HG03039 (cell line): Measurements from ENCODE around the gene BICC1.
"Not testable (repeated sequence)": the region's sequence is repeated elsewhere in the genome, so short reads cannot be mapped to it uniquely, and the experiment has no call there.

Source experiments
- ATAC-seq: cut with Tn5 transposase; IDR thresholded peaks from one replicate; pipeline ENCODE4 v1.9.1; 2021; ENCODE audit warnings: mild to moderate bottlenecking, moderate library complexity; ENCODE audit not compliant: unreplicated experiment

BICC1 gene

DNA sequence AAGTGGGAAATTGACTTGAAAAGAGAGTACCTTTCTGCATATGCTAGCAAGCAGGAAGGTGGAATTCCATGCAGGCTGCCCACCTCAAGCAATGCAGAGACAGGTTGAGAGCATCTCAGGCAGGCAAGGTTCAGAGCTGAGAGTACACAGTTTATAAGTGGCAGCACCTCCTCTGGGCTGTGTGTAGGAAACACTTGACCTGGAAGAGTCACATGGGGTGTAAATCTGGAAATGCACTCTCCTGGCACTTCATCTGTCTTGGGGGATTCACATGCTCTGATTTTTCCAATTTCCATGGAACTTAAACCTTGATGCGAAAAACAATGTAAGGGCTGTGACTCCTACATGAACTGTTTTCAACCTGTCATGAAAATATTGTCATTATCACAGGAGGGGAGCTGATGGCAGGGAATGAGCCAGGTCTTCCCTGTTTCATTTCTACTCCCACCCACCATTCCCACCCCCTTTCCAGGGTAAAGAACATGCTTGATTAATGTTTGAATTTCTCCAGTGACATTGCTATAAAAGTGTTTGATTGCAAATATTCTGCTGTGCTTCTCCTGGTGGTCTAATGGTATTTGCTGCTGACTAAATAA lies 328.3 kb downstream of the BICC1 start:
- ATAC-seq = no peak

DNA sequence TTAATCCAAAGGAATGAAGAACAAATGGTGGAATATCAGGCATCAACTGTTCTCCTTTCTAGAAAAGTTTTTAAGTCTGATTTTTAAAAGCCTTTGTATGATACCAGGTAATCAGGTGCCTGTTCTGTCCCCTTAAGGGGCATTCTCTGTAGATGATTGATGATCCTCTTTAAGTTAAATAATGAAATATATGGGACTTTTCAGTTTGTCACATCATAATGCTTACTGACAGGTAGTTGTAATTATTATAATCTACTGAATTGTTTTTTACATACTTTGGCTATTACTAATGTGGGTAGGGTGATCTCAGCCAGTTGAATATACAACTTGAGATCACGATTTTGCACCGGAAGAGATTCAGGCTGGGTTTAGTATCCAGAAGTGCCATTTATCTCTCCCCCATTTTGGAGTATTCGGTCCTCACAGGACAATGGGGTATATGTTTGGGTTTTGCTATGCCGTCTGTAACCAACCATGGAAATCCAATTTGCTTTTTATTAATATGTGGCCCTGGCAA lies 330.2 kb downstream of the BICC1 start:
- no peak for ATAC-seq

DNA sequence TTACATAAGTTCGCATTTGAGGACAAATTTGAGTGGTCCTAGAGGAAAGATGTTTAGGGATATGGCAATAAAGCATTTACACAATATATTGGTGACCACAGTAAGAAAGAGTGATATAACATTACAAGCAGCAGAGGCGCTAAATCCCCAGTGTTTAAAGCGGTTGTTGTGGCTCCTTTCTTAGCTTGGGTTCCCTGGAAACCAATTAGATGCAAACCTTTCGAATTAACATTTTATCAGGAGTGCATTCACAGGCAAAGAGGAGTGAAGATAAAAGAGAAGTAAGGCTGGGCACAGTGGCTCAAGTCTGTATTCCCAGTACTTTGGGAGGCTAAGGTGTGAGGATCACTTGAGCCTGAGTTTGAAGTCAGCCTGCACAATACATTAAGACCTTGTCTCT lies 331.1 kb downstream of the BICC1 start:
- no peak for ATAC-seq

DNA sequence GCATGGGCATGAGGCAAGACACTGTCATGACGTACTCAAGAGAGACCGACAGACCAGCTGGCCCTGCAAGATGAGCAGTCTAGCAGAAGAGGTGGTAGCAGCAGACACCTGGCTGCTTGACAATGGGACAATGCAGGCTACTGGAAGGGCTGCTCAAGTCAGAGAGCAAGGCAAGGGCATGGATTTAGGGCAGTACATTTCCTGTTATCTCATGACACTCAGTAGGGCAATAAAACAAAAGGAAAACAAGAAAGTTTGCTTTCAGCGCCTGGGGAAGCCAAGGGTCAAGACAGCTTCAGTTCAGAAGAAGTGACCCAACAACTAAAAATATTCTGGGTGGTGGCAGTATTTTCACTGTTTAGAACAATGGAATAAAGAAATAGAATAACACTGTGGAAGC lies 332.0 kb downstream of the BICC1 start:
- no peak for ATAC-seq

DNA sequence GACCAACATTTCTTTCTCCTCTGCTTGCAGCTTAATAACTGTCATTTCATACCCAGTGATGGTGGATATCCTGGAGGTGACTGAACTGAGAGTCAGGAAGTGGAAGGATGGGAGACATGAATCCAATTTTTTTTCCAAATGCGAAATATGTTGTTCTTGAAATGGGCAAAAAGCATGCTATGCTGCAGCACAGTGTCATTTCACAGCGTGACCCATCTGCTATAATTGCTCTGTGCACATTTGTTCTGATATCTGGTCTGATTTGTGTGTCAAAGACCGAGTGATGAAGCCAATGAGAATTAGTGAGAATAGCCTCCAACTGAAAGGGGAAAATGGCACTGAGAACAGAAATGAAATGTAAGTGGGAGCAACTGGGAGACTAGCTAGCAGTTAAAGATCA lies 334.2 kb downstream of the BICC1 start:
- ATAC-seq = no peak

DNA sequence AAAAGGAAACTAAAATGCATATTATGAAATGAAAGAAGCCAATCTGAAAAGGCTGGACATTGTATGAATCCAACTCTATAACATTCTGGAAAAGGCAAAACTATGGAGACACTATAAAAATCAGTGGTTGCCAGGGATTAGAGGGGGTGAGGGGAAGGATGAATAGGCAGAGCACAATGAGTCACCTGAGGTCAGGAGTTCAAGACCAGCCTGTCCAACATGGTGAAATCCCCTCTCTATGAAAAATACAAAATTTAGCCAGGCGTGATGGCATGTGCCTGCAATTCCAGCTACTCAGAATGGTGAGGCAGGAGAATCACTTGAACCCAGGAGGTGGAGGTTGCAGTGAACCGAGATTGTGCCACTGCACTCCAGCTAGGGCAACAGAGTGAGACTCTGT lies 338.9 kb downstream of the BICC1 start:
- no peak for ATAC-seq

DNA sequence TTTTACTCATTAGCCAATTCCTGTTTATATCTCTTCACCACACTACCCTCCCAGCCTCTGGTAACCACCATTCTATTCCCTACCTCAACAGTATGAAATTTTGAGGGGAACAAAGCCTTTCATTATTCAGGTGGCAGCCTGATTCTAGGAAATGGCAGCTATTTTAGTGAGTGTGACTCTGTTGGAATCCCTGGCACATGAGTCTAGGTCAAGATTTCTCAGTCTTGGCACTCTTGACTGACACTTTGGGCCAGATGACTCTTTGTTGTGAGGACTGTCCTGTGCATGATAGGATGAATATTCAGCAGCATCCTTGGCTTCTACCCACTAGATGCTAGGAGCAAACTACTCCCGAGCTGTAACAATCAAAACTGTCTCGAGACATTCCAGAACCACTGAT lies 341.0 kb downstream of the BICC1 start:
- no peak for ATAC-seq

DNA sequence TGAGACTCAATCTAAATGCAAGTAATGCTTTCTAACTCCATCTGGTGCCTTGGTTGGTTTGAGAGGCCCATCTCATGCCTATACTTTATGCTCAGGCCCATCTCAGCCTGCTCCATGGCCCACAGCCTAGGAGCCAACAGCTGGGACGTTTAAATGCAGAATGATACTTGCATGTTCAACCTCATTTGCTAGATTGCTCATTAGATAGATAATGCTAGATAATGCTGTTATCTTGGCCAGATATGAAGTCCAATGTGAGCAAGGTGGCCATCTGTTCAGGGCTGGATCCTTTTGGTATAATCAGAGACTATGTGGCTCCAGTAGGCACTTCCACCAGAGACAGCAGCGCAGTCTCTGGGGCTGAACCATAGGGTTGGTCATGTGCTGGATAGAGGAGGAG lies 342.1 kb downstream of the BICC1 start:
- ATAC-seq = no peak

DNA sequence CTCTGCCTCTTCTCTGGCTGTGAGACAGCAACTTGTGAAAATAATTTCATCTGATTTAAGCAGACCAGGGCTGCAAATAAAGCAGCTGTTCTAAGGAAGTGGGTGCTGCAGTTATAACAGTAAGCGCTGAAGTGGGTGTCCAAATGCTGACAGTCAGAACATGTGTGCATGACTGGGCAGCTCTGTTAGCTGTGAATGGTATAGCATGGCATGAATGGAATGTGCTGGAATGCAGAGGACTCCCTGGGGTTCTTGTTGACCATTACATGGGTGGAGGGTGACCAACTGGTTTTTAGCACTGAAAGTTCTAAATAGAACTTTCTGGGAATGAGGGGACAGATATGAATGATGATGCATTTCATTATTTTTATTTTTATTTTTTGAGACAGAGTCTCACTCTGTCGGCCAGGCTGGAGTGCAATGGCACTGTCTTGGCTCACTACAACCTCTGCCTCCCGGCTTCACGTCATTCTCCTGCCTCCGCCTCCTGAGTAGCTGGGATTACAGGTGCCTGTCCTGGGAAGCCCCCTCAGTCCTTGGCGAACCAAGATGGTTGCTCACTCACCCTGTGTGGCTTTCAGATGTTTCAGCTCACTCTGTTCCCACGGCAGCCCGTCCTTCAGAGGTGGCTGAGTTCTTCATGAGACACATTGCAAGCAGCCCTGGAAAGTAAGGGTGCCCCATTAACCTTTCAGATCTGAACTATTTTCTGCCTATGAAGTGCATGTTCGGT lies 344.0 kb downstream of the BICC1 start:
- no peak for ATAC-seq

DNA sequence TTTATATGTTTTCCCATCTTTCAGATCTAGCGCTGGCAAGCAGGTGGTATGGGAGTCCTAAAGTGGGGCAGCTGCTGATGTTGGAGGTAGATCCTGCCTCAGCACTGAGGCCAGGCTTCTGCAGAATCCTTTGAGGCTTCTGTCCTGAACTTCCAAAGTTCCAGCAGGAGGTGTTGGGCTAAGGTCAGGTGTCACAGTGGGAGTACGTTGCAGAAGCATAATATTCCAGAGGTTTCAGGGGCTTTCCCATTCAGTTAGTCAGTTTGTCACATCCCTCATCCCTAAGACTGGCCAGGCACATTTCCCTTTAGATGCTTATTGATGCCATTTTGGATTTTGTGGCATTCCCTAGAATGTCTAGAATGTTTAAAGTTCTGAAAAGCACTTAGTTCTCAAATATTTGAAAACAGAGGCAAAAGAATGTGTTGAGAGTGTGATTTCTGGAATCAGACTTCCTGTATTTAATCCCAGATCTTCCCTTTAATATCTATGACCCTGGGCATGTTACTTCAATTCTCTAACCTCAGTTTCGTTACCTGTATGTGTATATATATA lies 344.7 kb downstream of the BICC1 start:
- ATAC-seq = no peak

DNA sequence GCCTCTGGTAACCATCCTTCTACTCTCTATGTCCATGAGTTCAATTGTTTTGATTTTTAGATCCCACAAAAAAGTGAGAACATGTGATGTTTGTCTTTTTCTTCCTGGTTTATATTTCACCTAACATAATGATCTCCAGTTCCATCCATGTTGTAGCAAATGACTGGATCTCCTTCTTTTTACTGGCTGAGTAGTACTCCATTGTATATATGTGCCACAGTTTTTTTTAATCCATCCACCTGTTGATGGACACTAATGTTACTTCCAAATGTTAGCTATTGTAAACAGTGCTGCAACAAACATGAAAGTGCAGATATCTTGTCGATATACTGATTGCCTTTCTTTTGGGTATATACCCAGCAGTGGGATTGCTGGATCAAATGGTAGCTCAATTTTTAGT lies 345.5 kb downstream of the BICC1 start:
- ATAC-seq = not testable (repeated sequence)

DNA sequence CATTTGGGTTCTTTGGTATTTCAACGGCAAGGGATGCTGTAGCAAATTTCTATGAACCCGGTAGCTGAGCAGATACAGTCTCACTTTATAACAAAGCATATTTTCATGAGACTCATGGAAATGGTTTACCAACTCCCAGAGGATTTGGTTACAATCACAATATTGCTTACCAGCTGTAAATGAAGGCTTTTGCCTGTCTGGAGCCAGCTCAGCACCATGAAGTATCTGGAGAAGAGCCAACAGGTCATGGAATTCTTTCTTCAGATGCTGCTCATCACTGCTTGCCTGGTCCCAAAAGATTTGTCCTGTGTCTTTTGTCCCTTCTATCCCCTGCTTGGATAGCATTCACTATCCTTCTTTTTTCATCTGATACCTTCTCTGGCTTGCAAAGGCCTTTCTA lies 346.9 kb downstream of the BICC1 start:
- ATAC-seq = no peak

DNA sequence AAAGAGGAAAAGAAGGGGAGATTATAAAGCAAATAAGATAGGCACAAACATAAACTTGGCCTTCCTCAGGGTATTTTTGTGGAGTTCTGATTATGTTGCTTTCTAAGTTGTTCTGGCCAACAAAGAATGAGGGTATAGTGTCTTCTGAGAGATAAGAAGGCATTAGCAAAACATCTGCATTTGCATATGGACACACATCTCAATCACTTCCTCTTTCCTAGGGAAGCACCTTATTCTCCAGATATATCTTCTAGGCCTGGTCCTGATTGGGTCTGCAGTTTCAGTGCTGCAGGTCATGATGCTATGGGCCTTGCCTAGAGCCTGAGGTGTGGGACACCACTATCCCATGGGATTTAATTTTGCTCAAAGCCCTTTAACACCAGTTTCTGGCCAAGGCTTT lies 355.0 kb downstream of the BICC1 start:
- ATAC-seq = no peak

DNA sequence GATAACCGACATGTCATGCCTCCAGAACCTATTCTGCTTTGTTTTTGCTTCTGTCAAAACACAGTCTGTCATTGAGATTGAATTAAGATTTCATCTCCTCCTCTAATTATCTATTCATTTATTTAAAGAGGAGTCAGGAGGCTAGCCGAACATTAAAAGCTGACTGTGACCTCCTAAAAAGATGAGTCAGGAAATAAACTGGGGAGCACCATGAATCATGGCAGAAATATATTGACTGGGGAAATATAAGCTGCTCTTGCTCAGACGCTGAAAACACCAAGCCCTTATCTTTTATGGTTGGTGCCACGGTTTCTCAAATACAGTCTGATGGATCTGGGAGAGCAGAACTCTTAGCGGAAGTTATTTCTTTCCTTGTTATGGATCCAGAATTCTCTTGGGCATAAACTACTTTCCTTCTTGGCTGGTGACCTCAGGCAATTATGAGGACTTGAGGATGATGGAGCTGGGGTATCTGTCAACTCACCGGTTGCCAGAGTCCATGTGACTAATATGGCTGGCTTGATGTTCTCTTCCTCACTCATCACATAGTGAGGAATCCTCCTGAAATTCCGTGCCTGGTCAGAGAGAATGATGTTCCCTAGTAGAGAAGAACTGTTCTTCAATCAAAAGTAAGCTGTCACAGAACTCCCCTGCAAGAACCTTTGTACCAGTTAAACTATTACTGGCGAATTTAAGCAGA lies 356.2 kb downstream of the BICC1 start:
- no peak for ATAC-seq

DNA sequence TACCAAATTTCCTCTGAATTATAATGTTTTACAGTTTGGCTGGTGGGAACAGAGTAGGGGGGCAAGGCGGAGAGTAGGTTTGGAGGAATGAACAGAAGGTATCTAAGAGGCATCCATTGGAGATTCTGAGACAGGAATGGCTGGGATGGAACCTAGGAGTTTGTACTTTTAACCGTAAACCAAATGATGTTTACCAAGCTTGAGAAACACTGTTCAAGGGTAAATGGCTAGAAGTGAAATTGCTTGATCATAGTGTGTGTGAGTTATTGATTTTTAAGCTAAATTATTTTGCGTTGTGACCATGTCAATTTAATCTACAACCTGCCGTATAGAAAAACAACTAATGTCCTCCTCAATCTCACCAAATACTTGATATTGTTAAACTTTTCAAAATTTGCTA lies 357.4 kb downstream of the BICC1 start:
- ATAC-seq = no peak

DNA sequence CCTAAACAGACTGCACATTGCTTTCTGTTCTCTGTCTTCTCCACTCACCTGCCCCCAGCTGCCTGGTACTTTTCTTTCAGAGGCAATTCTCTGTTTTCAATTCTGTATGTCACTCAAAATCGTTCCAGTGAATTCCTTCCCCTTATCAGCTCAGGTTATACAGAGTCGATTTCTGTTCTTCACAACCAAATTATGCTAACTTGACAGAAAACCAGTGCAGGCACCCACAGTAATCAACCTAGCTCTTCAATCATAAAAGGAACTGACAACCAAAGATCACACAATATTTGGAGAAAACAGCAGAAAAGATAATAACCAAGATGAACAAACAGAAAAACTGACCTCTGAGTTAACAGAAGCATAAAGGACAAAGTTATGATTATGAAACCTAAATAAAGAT lies 360.5 kb downstream of the BICC1 start:
- ATAC-seq = no peak
